Thyroid gland (tissue), 4 donors: ENCODE results near the gene CLEC3B. TPM values are rescaled to one million over a fixed set of nuclear protein-coding genes. Genes with fewer than 3 reads are reported as not detected.

Experiments
- DNase-seq, 2 donors: peaks; one replicate each; pipeline ENCODE4 v3.0.0-alpha.2; 2019
- H3K27ac ChIP-seq, 3 donors: fragments of 200-600 bp; sonication (generic); 1 replicate in 2 of 3; 2 replicates in 1 of 3; pipeline ENCODE4 v1.5.1; 2016 to 2019; ENCODE audit warnings: mild to moderate bottlenecking in 1 of 3, moderate library complexity in 1 of 3
- H3K27me3 ChIP-seq: fragments of 200-600 bp; sonication (generic); one replicate; pipeline ENCODE4 v1.5.1; 2019
- H3K36me3 ChIP-seq, 2 donors: fragments of 200-600 bp; sonication (generic); one replicate each; pipeline ENCODE4 v1.5.1; 2016 to 2019
- H3K4me1 ChIP-seq, 2 donors: fragments of 200-600 bp; sonication (generic); one replicate each; pipeline ENCODE4 v1.5.1; 2017 to 2019
- H3K4me3 ChIP-seq, 3 donors: fragments of 200-600 bp; sonication (generic); replicated peaks in 1 of 3; 1 replicate in 2 of 3; 2 replicates in 1 of 3; pipeline ENCODE4 v1.5.1; 2016; ENCODE audit warnings: mild to moderate bottlenecking in 1 of 3
- H3K9me3 ChIP-seq: fragments of 200-600 bp; sonication (generic); one replicate; pipeline ENCODE4 v1.5.1; 2017
- POLR2A ChIP-seq, 2 donors: fragments of 450-650 bp; IDR thresholded peaks; one replicate each; pipeline ENCODE4 v1.6.1; 2017; ENCODE audit warnings: antibody characterized with exemption in 2 of 2, mild to moderate bottlenecking in 2 of 2, moderate library complexity in 1 of 2
- WGBS, 2 donors: methylation state at CpG; one replicate each; pipeline ENCODE4 v1.1.5; 2017; 5-methylcytosine and 5-hydroxymethylcytosine counted together
- intact Hi-C: fragments of 100-400 bp; cut with DNase I; formaldehyde crosslinking; loops from one replicate; pipeline ENCODE4 v1.15.1; 2023
- total RNA-seq, 4 donors: library from RNA; depleted of rRNA; stranded (reverse); fragments of >200 nt; gene quantifications; one replicate each; pipeline ENCODE4 v1.2.3, GENCODE V29; 2016
- TF ChIP-seq, protein P1 (sequence below), 6 experiments: fragments of 200-600 bp in 3 of 6; fragments of 450-650 bp in 3 of 6; sonication (generic) in 3 of 6; IDR thresholded peaks; one replicate each; pipeline ENCODE4 v1.5.1; 2016 to 2019; ENCODE audit warnings: antibody characterized with exemption in 6 of 6, mild to moderate bottlenecking in 2 of 6, inconsistent platforms in 1 of 6, moderate library complexity in 1 of 6

CLEC3B gene
- total RNA-seq, 4 donors from 2014 or later = 28.2 to 78.4 (median 32.5) TPM

DNA sequence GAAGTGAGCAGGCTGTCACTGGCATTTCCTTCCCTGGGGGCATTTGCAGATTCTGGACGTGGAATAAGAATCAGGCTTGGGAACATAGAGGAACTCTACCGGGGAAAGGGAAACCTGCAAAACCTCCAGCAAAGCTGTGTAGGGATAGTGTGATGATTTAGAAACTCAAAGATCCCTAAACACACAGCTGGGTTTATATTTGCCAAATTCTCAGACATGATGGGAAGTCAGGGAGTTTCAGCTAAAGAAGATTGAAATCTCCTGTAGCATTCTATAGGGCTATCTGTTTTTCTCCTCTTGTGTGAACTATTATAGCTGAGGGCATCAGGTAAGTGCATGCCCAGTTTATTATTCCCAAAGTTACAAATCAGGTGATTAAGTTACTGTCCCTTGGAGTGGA lies 9.2 kb upstream of the CLEC3B start:
- Histone ChIP-seq H3K36me3 (no peaks in the 10 kb centered on the region), H3K4me1 (peaks cover 15 to 25% of the 10 kb centered on the region in 2 donors), H3K27ac (no peak overlapping the region), H3K9me3 (no peaks in the 10 kb centered on the region), H3K4me3 (no peak overlapping the region), H3K27me3 (no peaks in the 10 kb centered on the region)
- TF ChIP-seq, protein P1, sequence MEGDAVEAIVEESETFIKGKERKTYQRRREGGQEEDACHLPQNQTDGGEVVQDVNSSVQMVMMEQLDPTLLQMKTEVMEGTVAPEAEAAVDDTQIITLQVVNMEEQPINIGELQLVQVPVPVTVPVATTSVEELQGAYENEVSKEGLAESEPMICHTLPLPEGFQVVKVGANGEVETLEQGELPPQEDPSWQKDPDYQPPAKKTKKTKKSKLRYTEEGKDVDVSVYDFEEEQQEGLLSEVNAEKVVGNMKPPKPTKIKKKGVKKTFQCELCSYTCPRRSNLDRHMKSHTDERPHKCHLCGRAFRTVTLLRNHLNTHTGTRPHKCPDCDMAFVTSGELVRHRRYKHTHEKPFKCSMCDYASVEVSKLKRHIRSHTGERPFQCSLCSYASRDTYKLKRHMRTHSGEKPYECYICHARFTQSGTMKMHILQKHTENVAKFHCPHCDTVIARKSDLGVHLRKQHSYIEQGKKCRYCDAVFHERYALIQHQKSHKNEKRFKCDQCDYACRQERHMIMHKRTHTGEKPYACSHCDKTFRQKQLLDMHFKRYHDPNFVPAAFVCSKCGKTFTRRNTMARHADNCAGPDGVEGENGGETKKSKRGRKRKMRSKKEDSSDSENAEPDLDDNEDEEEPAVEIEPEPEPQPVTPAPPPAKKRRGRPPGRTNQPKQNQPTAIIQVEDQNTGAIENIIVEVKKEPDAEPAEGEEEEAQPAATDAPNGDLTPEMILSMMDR (IDR thresholded peaks at IDR 0.05) = no peak
- no peak for TF ChIP-seq POLR2A (IDR thresholded peaks at IDR 0.05)
- 79 to 89% methylated on average over 2 of the region's 2 CpGs for WGBS, 2 donors
- intact Hi-C loops = no loop called here
- no peak for DNase-seq

DNA sequence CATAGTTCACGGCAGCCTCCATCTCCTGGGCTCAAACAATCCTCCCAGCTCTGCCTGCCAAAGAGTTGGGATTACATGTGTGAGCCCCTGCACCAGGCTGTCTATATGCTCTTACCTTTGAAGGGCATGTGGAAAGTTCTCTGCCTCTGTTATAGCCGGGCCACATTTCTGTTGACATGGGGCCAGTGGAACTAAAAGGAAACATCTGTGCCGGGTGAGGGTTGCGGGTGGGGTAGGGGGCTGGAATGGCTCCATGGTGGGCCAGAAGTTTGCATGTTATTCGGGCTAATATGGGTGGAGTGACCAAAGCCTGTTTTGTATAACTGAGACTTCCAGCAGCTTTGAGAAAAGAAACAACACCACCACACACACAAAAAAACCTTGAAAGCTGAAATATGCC lies 8.3 kb upstream of the CLEC3B start:
- intact Hi-C loops = no loop called here
- TF ChIP-seq, protein P1 (IDR thresholded peaks at IDR 0.05) = no peak
- TF ChIP-seq POLR2A (IDR thresholded peaks at IDR 0.05) = no peak
- WGBS, 2 donors = 62 to 76% methylated on average over 5 of the region's 5 CpGs
- Histone ChIP-seq H3K9me3 (no peaks in the 10 kb centered on the region), H3K36me3 (no peaks in the 10 kb centered on the region), H3K27ac (no peak overlapping the region), H3K4me1 (peaks cover 6 to 16% of the 10 kb centered on the region in 2 donors), H3K27me3 (no peaks in the 10 kb centered on the region), H3K4me3 (no peak overlapping the region)
- DNase-seq = no peak

DNA sequence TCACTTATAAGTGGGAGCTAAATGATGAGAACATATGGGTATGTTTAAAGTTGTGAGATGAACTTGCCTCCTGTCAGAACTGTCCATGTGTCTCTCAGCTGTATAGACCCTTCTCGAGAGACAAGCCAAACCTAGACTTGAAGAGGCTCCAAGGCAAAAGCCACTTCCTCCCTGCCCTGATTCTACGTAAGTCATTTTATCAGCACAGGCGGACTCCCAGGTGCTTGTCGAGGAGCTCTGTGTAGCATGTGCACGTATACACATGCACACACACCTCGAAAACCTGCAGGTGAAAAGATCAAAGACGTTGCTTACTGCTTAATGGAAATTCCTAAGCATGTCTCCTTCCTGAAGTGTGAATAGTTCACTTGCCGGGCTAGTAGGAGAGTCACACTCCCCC lies 5.6 kb upstream of the CLEC3B start:
- Histone ChIP-seq H3K27me3 (no peaks in the 10 kb centered on the region), H3K36me3 (no peaks in the 10 kb centered on the region), H3K27ac (no peak overlapping the region), H3K4me1 (peaks cover 3 to 23% of the 10 kb centered on the region in 2 donors), H3K4me3 (no peak overlapping the region), H3K9me3 (no peaks in the 10 kb centered on the region)
- TF ChIP-seq, protein P1 (IDR thresholded peaks at IDR 0.05) = no peak
- intact Hi-C loops = no loop called here
- DNase-seq = no peak
- WGBS, 2 donors = 82 to 83% methylated on average over 8 of the region's 8 CpGs

DNA sequence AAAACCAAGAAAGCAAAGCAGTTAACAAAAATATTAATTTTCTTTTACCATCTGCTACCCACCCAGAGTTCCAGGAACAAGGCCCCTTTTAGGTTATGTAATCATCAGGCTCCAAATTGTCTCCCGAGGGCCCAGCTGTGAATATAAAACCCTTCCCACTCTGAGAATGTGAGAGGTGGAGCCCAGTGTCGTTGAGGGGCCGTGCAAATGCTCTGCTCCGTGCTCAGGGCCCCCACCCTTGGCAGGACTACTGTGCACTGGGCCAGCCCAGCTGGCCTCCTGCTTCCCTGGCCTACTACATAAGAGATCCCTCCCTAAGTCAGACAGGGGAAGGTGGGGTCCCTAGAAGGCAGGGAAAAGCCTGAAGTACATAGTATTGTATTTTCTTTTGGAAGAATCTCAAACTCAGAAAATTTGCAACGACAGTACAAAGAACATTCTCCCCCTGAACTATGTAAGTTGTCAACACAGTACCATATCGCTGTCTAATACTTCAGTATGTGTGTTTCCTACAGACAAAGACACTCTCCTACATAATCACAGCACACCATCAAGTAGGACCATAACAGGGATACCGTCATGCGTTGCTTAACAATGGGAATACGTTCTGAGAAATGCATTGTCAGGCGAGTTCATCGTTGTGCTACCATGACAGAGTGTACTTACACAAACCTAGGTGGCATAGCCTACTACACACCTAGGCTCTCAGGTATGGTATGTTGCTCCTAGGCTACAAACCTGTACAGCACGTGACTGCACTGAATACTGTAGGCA lies 4.4 kb upstream of the CLEC3B start:
- no peak overlapping the region for H3K4me3 ChIP-seq
- 59 to 62% methylated on average over 12 of the region's 12 CpGs for WGBS, 2 donors
- H3K4me1 ChIP-seq = peaks cover 6 to 34% of the 10 kb centered on the region in 2 donors
- DNase-seq = no peak
- TF ChIP-seq, protein P1 (IDR thresholded peaks at IDR 0.05) = no peak
- TF ChIP-seq POLR2A (IDR thresholded peaks at IDR 0.05) = no peak
- H3K36me3 ChIP-seq = no peaks in the 10 kb centered on the region
- intact Hi-C loops = no loop called here
- no peaks in the 10 kb centered on the region for H3K9me3 ChIP-seq
- no peak overlapping the region for H3K27ac ChIP-seq
- no peaks in the 10 kb centered on the region for H3K27me3 ChIP-seq

DNA sequence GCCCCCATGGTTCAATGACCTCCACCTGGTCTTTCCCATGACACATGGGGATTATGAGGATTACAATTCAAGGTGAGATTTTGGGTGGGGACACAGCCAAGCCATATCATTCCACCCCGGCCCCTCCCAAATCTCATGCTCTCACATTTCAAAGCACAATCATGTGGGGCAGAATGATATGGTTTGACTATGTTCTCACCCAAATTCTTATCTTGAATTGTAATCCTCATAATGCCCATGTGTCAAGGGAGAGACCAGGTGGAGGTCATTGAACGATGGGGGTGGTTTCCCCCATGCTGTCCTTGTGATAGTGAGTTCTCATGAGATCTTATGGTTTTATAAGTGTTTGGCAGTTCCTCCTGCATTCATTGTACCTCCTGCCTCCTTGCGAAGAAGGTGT lies 2.4 kb upstream of the CLEC3B start:
- Histone ChIP-seq H3K27me3 (no peaks in the 10 kb centered on the region), H3K4me3 (no peak overlapping the region), H3K4me1 (peaks cover 6 to 34% of the 10 kb centered on the region in 2 donors), H3K27ac (no peak overlapping the region), H3K36me3 (no peaks in the 10 kb centered on the region), H3K9me3 (no peaks in the 10 kb centered on the region)
- TF ChIP-seq, protein P1 (IDR thresholded peaks at IDR 0.05) = no peak
- no peak for TF ChIP-seq POLR2A (IDR thresholded peaks at IDR 0.05)
- DNase-seq = no peak
- intact Hi-C loops = no loop called here
- 61% methylated on average over 3 of the region's 3 CpGs for WGBS, 2 donors
